HEK293 (cell line): ENCODE results near the gene ITIH5.

Experiments
- CTCF ChIP-seq: fragments of 450-650 bp; formaldehyde crosslinking; IDR thresholded peaks from 2 replicates; pipeline ENCODE4 v1.5.1; 2016; ENCODE audit warnings: missing biosample characterization, missing genetic modification characterization
- MYNN ChIP-seq: fragments of 450-650 bp; formaldehyde crosslinking; IDR thresholded peaks from 2 replicates; pipeline ENCODE4 v1.5.1; 2016; ENCODE audit warnings: missing biosample characterization, missing genetic modification characterization, borderline replicate concordance
- PATZ1 ChIP-seq: fragments of 450-650 bp; formaldehyde crosslinking; IDR thresholded peaks from 2 replicates; pipeline ENCODE4 v1.5.1; 2016; ENCODE audit warnings: missing biosample characterization, missing genetic modification characterization
- ZBTB44 ChIP-seq: fragments of 450-650 bp; IDR thresholded peaks from 2 replicates; pipeline ENCODE4 v1.5.1; 2018; ENCODE audit warnings: missing biosample characterization, mild to moderate bottlenecking, missing genetic modification characterization
- ZEB2 ChIP-seq: fragments of 450-650 bp; formaldehyde crosslinking; IDR thresholded peaks from 2 replicates; pipeline ENCODE4 v1.5.1; 2016; ENCODE audit warnings: missing biosample characterization, missing genetic modification characterization
- ZNF138 ChIP-seq: fragments of 450-650 bp; formaldehyde crosslinking; IDR thresholded peaks from 2 replicates; pipeline ENCODE4 v1.5.1; 2016; ENCODE audit warnings: missing biosample characterization, missing genetic modification characterization, borderline replicate concordance
- ZNF146 ChIP-seq: fragments of 450-650 bp; formaldehyde crosslinking; IDR thresholded peaks from 2 replicates; pipeline ENCODE4 v1.5.1; 2016; ENCODE audit warnings: missing biosample characterization, missing genetic modification characterization
- ZNF184 ChIP-seq: fragments of 450-650 bp; IDR thresholded peaks from 2 replicates; pipeline ENCODE4 v1.5.1; 2018; ENCODE audit warnings: missing biosample characterization, mild to moderate bottlenecking, missing genetic modification characterization
- ZNF274 ChIP-seq, 2 experiments: fragments of 200-500 bp in 1 of 2; fragments of 450-650 bp in 1 of 2; sonication (Bioruptor generic) in 1 of 2; formaldehyde crosslinking in 1 of 2; IDR thresholded peaks; 2 replicates each; pipeline versions ENCODE4 v1.5.1 to v1.6.1; 2014 to 2016; ENCODE audit warnings: borderline replicate concordance in 1 of 2, inconsistent platforms in 1 of 2, low read length in 1 of 2, missing biosample characterization in 1 of 2, missing genetic modification characterization in 1 of 2
- ZNF350 ChIP-seq: fragments of 450-650 bp; formaldehyde crosslinking; IDR thresholded peaks from 2 replicates; pipeline ENCODE4 v1.5.0; 2017; ENCODE audit warnings: missing biosample characterization, mild to moderate bottlenecking, missing genetic modification characterization
- ZNF394 ChIP-seq: fragments of 450-650 bp; formaldehyde crosslinking; IDR thresholded peaks from 2 replicates; pipeline ENCODE4 v1.5.1; 2016; ENCODE audit warnings: missing biosample characterization, missing genetic modification characterization, mild to moderate bottlenecking, moderate library complexity, borderline replicate concordance
- ZNF423 ChIP-seq: fragments of 450-650 bp; formaldehyde crosslinking; IDR thresholded peaks from 2 replicates; pipeline ENCODE4 v1.5.1; 2016; ENCODE audit warnings: missing biosample characterization, missing genetic modification characterization
- ZNF473 ChIP-seq: fragments of 450-650 bp; formaldehyde crosslinking; IDR thresholded peaks from 2 replicates; pipeline ENCODE4 v1.5.1; 2017; ENCODE audit warnings: missing biosample characterization, missing genetic modification characterization

GRCh38 chr10:7706534-7707073 is 39.8 kb upstream of the ITIH5 start:
- TF ChIP-seq CTCF (tag by site-specific recombination): no peak
- no peak for TF ChIP-seq ZBTB44
- TF ChIP-seq PATZ1 (tag by site-specific recombination): no peak
- TF ChIP-seq ZNF350 (tag by site-specific recombination): no peak
- no peak for TF ChIP-seq MYNN (tag by site-specific recombination)
- no peak for TF ChIP-seq ZNF394 (tag by site-specific recombination)
- no peak for TF ChIP-seq ZNF274 (IDR thresholded peaks at IDR 0.05; ENCODE audit: low read length)
- TF ChIP-seq ZNF274 (tag by site-specific recombination; IDR thresholded peaks at IDR 0.05; ENCODE audit: borderline replicate concordance): no peak
- no peak for TF ChIP-seq ZNF146 (tag by site-specific recombination)
- TF ChIP-seq ZNF138 (tag by site-specific recombination): no peak
- no peak for TF ChIP-seq ZNF423 (tag by site-specific recombination)
- TF ChIP-seq ZNF184 (tag by site-specific recombination): no peak
- no peak for TF ChIP-seq ZEB2 (tag by site-specific recombination)
- no peak for TF ChIP-seq ZNF473 (tag by site-specific recombination)
